ENCODE data around the gene ITPA.

ITPA gene

GRCh38 chr20:3209257-3209945, at the start of gene ITPA:
ITPA (plus strand) TSS chr20:3209498; CDS start chr20:3209552, 54 bp downstream.
- DNase-seq (ENCODE audit: low spot score), result peak; percentile 92

- no peak for DNase-seq (ENCODE audit: low spot score)
Observed at GRCh38 chr20:3160418-3160817, 48.9 kb upstream of the ITPA start.

- DNase-seq (ENCODE audit: low spot score), result no peak
Observed at GRCh38 chr20:3161316-3162079, 47.8 kb upstream of the ITPA start.

- DNase-seq (ENCODE audit: low spot score), result no peak
Observed at GRCh38 chr20:3162080-3162611, 47.2 kb upstream of the ITPA start.

GRCh38 chr20:3163099-3164042, 45.9 kb upstream of the ITPA start:
- DNase-seq (ENCODE audit: low spot score), result no peak

- no peak for DNase-seq (ENCODE audit: low spot score)
Observed at GRCh38 chr20:3164043-3164762, 45.1 kb upstream of the ITPA start.

GRCh38 chr20:3164763-3165410, 44.4 kb upstream of the ITPA start:
- no peak for DNase-seq (ENCODE audit: low spot score)

- no peak for DNase-seq (ENCODE audit: low spot score)
Observed at GRCh38 chr20:3165473-3166337, 43.6 kb upstream of the ITPA start.

GRCh38 chr20:3166338-3166912, 42.9 kb upstream of the ITPA start:
- DNase-seq (ENCODE audit: low spot score), result no peak

GRCh38 chr20:3166913-3167342, 42.4 kb upstream of the ITPA start:
- DNase-seq (ENCODE audit: low spot score), result no peak

- DNase-seq (ENCODE audit: low spot score), result no peak
Observed at GRCh38 chr20:3167738-3168078, 41.6 kb upstream of the ITPA start.

GRCh38 chr20:3168079-3168828, 41.0 kb upstream of the ITPA start:
- peak; percentile 97 for DNase-seq (ENCODE audit: low spot score)

- DNase-seq (ENCODE audit: low spot score), result no peak
Observed at GRCh38 chr20:3168829-3169590, 40.3 kb upstream of the ITPA start.

- DNase-seq (ENCODE audit: low spot score), result no peak
Observed at GRCh38 chr20:3171391-3172125, 37.7 kb upstream of the ITPA start.

- no peak for DNase-seq (ENCODE audit: low spot score)
Observed at GRCh38 chr20:3172126-3172932, 37.0 kb upstream of the ITPA start.

GRCh38 chr20:3172933-3173609, 36.2 kb upstream of the ITPA start, which contains the start of gene LZTS3:
LZTS3 (minus strand) TSS chr20:3173549; CDS start chr20:3167163, 6,386 bp downstream.
- DNase-seq (ENCODE audit: low spot score), result peak; percentile 85
